Thoracic aorta (tissue), 2 donors: ENCODE results near the gene MED15. TPM values are rescaled to one million over a fixed set of nuclear protein-coding genes. Genes with fewer than 3 reads are reported as not detected.

ENCODE experiments used
- ATAC-seq: fragments of 150-250 bp; one replicate; pipeline ENCODE4 v1.8.0; 2017; ENCODE audit warnings: low read depth; ENCODE audit not compliant: insufficient number of reproducible peaks, low FRiP score
- DNase-seq: peaks from one replicate; pipeline ENCODE4 v3.0.0-alpha.2; 2020; ENCODE audit warnings: low spot score
- H3K27ac ChIP-seq, 2 donors: fragments of 200-600 bp; sonication (generic); 1 replicate in 1 of 2; 2 replicates in 1 of 2; pipeline ENCODE4 v1.5.1; 2016; ENCODE audit warnings: mild to moderate bottlenecking in 2 of 2, moderate library complexity in 2 of 2
- H3K27me3 ChIP-seq: fragments of 200-600 bp; sonication (generic); replicated peaks from 2 replicates; pipeline ENCODE4 v1.6.0; 2016; ENCODE audit warnings: mild to moderate bottlenecking; ENCODE audit not compliant: insufficient read depth
- H3K36me3 ChIP-seq: fragments of 200-600 bp; sonication (generic); one replicate; pipeline ENCODE4 v1.5.1; 2016
- H3K4me1 ChIP-seq, 2 donors: fragments of 200-600 bp; sonication (generic); 1 replicate in 1 of 2; 2 replicates in 1 of 2; pipeline versions ENCODE4 v1.5.1 to v1.6.0; 2016; ENCODE audit warnings: low read depth in 2 of 2, mild to moderate bottlenecking in 1 of 2; ENCODE audit not compliant: control insufficient read depth in 1 of 2
- H3K4me3 ChIP-seq: fragments of 200-600 bp; sonication (generic); 2 replicates; pipeline ENCODE4 v1.5.1; 2016; ENCODE audit warnings: mild to moderate bottlenecking
- H3K9me3 ChIP-seq: fragments of 200-600 bp; sonication (generic); 2 replicates; pipeline ENCODE4 v1.5.1; 2016
- total RNA-seq, 2 donors: library from RNA; depleted of rRNA; stranded (reverse); fragments of >200 nt; gene quantifications; one replicate each; pipeline versions ENCODE4 v1.1.0 to v1.2.3, GENCODE V29; 2016
- TF ChIP-seq, protein P1 (sequence below): fragments of 200-600 bp; sonication (generic); IDR thresholded peaks from one replicate; pipeline ENCODE4 v1.5.1; 2019; ENCODE audit warnings: antibody characterized with exemption

MED15 gene
- total RNA-seq, 2 donors from 2014 or later: 78.9 to 98.6 TPM

DNA sequence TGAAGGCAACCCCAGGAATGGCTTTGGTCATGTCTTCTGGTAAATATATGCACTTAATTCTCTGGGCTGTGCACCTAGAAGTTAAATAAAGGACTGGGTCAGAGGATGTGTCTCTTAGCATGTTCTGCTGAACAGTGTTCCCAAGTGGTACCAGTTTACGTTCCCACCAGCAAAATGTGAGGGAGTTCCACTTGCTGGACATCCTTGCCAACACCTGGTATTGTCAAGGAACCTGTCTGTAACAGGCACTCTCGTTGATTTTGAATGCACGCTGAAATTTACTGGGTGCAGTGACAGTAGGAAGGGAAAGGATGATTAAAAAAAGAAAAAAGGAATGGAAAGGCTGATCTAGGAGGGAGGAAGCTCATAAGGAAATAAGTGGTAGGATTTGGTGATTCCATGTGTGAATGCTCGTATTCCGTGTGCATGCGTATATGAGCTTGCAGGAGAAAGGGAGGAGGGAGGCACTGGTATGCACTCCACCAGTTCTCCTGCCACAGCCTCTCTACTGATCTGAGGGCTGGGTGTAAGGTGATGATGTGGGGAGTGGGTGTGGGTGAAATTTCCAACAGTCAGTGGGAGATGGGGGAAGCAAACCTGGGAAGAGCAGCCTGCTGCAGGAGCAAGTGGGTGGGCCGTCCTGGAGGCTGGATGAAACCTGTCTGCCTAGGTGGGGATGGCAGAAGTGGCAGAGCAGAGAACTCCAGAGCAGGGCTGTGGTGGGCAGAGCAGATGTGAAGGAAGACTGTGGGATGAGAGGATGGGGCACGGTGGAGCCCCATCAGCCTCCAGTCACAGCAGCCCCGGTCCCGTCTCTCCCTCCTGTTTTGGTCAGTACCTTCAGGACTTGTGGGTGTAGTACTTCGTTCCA is 15.0 kb downstream of the MED15 start:
- DNase-seq (no peak), ATAC-seq (no peak)
- Histone ChIP-seq H3K36me3 (peaks cover 4% of the 10 kb centered on the region), H3K27ac (no peak overlapping the region), H3K4me1 (peaks cover 23 to 50% of the 10 kb centered on the region in 2 donors), H3K27me3 (no peaks in the 10 kb centered on the region), H3K9me3 (no peaks in the 10 kb centered on the region), H3K4me3 (no peak overlapping the region)
- TF ChIP-seq, protein P1, sequence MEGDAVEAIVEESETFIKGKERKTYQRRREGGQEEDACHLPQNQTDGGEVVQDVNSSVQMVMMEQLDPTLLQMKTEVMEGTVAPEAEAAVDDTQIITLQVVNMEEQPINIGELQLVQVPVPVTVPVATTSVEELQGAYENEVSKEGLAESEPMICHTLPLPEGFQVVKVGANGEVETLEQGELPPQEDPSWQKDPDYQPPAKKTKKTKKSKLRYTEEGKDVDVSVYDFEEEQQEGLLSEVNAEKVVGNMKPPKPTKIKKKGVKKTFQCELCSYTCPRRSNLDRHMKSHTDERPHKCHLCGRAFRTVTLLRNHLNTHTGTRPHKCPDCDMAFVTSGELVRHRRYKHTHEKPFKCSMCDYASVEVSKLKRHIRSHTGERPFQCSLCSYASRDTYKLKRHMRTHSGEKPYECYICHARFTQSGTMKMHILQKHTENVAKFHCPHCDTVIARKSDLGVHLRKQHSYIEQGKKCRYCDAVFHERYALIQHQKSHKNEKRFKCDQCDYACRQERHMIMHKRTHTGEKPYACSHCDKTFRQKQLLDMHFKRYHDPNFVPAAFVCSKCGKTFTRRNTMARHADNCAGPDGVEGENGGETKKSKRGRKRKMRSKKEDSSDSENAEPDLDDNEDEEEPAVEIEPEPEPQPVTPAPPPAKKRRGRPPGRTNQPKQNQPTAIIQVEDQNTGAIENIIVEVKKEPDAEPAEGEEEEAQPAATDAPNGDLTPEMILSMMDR: no peak

DNA sequence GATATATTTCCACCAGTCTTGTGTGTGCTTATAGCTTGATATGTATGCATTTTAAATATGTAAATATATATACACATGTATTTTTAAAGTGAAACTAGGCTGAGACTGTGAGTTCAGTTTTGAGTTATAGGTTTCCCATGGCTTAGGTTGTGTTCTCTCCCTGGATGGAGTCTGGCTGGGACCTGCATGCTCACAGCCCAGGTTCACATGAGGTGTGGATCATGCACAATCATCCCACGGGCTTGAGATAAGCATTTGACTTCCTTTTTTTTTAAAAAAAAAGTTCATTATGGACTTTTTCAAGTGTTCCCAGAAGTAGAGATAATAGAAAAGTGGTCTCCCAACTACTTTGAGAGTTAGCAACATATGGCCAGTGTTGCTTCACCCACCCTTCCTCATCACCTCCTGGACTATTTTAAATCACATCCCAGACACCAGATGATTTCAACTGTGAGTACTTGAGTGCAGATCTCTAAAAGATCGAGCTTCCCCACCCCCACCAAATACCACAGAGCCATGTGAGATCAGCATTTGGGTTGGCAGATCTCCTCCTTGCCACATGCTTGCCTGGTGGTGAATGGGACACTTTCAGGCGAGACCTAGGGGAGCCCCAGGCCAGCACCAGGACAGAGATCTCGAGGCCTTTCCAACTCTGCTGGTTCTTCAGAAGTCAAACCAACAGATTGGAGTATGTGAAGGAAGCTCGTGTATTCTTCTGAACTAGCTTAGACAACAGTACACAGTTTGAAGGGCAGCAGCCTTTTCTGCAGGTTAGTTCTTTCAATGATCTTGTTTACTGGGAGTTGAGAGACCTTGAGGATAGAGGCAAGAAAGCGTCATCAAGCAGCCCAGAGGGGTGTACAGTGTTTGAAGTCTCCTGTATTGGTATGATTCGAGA is 15.9 kb downstream of the MED15 start:
- Histone ChIP-seq H3K9me3 (no peaks in the 10 kb centered on the region), H3K27ac (peak overlapping the region; percentile 10 to 18), H3K4me3 (no peak overlapping the region), H3K36me3 (peaks cover 4% of the 10 kb centered on the region), H3K27me3 (no peaks in the 10 kb centered on the region), H3K4me1 (peaks cover 23 to 50% of the 10 kb centered on the region in 2 donors)
- ATAC-seq: no peak
- no peak for DNase-seq
- TF ChIP-seq, protein P1: no peak

DNA sequence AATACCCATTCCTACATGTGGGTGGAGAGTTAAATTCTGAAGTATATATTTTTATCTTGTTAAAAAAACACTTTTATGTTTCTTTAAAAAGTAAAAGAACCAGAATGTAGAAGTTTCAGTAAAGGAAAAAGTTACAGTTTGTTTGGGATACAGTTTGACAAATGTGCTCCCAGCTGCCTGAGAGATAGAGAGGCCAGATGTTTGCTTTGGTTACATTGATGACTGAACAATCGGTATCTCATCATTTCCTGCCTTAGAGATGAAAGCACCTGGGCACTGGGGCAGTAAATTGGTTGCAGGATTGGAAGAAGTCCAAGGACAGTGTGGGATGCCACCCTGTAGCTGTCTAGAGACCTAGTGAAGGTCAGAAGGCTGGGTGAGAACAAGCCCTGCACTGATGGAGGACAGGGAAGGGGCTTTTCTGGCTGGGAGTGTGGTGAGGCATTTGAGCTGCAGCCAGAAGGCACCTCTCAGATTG is 16.6 kb downstream of the MED15 start:
- TF ChIP-seq, protein P1: no peak
- ATAC-seq: no peak
- no peaks in the 10 kb centered on the region for H3K9me3 ChIP-seq
- no peaks in the 10 kb centered on the region for H3K27me3 ChIP-seq
- no peak overlapping the region for H3K4me3 ChIP-seq
- DNase-seq: no peak
- peaks cover 4% of the 10 kb centered on the region for H3K36me3 ChIP-seq
- peak overlapping the region; percentile 10 to 18 for H3K27ac ChIP-seq
- peaks cover 23 to 50% of the 10 kb centered on the region in 2 donors for H3K4me1 ChIP-seq

DNA sequence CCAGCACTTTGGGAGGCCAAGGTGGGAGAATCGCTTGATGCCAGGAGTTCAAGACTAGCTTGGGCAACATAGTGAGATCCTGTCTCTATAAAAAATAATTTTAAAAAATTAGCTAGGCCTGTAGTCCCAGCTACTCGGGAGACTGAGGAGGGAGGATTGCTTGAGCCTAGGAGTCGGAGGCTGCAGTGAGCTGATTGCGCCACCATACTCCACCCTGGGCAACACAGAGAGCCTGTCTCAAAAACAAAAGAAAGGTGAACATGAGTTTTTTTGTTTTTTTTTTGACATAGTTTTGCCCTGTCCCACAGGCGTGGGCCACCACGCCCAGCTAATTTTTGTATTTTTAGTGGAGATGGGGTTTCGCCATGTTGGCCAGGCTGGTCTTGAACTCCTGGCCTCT is 17.6 kb downstream of the MED15 start:
- Histone ChIP-seq H3K4me1 (peaks cover 24 to 54% of the 10 kb centered on the region in 2 donors), H3K36me3 (peaks cover 4% of the 10 kb centered on the region), H3K27me3 (no peaks in the 10 kb centered on the region), H3K9me3 (no peaks in the 10 kb centered on the region), H3K4me3 (no peak overlapping the region), H3K27ac (no peak overlapping the region)
- TF ChIP-seq, protein P1: no peak
- ATAC-seq (no peak), DNase-seq (no peak)

DNA sequence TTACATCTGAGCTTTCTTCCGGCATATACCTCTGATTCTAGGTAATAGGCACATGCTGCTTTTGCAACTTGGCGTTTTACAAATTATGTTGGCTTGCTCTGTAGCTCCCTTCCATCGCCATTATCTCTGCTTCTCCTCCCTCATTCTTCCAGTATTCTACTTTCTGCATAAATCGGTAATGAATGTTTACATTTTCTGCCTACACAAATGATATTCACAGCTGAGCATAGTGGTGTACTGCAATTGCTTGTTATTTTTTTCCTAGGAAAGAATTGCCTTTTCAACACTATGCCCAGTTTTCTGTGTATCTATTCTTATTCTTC is 18.9 kb downstream of the MED15 start:
- DNase-seq: no peak
- H3K4me1 ChIP-seq: peaks cover 36 to 62% of the 10 kb centered on the region in 2 donors
- ATAC-seq: no peak
- H3K36me3 ChIP-seq: peaks cover 4% of the 10 kb centered on the region
- TF ChIP-seq, protein P1: no peak
- no peaks in the 10 kb centered on the region for H3K27me3 ChIP-seq
- no peak overlapping the region for H3K4me3 ChIP-seq
- no peaks in the 10 kb centered on the region for H3K9me3 ChIP-seq
- H3K27ac ChIP-seq: no peak overlapping the region
